Mesenteric fat pad (tissue), 1 donor: ENCODE data around the gene LSS. TPM values are rescaled to one million over a fixed set of nuclear protein-coding genes. Genes with fewer than 3 reads are reported as not detected.
"Not testable (repeated sequence)": the region's sequence is repeated elsewhere in the genome, so short reads cannot be mapped to it uniquely, and the experiment has no call there.

Experiments used
- DNase-seq: peaks from one replicate; pipeline ENCODE4 v3.0.0-alpha.2; 2020; ENCODE audit warnings: low spot score
- total RNA-seq: library from RNA; stranded (reverse); fragmentation: NEBNext Ultra II Directional; extraction: Animal tissue kit (Norgen Biotek cat#: 25700); gene quantifications from one replicate; pipeline ENCODE4 v1.2.1, GENCODE V29; 2021
- donor health status: DM: yes; HTN: yes; CAD: no.

LSS gene
- total RNA-seq, 1 donor from 2014 or later = 81.3 TPM

DNA sequence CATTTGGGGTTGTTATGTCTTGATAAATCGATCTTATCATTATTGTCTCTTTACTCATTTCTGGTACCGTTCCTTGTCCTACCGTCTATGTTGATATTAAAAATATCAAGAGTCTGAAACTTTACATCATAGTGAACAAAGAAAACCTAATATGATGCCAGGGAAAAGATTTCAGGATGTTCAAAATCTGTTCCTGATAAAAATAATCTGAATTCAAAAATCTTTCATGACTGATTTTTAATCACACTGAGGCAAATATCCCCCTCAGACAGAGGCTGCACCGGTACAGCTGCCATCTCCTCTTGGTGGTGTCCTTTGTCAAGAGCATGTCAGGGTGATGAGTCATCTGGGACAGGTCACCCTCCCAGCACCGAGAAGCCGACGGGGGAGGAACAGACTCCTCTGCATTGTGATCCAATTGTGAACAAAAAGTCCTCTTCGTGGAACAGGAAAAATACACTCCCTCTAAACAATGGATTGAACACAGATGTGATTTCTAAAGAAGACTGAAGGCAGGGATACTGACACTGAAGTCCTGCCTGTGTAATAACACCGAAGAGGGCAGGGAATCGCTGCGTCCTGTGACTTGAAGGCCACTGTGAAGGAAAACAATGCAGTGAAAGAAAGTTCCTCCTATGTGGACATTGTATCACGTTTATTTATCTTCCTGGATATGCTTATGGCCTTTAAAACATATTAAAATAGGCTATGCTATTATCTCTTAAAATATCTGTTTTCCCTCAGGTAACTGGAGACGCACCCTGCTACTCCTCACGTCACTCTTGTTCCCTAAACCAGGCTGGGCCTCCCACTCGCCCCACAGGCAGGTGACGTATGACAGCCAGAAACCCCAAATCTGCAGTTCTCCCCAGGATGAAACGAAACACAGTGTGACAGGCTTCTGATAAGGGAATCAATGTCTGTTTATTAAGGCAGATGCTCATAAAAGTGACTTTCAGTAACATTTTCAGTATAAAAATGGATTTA is 40.1 kb downstream of the LSS start:
- DNase-seq = no peak

DNA sequence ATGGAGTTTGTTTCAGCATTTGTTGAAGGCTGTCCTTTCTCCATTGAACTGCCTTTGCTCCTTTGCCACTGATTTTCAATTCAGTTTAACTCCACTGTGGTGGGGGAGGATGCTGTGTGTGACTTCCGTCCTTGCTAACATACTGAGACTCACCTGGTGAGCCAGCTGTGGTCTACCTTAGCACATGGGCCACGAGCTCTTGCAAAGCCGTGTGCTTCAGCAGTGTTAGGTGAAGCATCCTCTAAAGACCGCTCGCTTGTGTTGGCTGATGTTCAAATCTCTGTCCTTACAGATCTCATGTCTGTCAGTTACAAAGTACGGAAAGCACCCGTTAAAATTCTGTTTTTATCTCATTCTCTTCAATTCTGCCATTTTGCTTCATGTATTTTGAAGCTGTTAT is 40.8 kb downstream of the LSS start:
- DNase-seq = no peak

DNA sequence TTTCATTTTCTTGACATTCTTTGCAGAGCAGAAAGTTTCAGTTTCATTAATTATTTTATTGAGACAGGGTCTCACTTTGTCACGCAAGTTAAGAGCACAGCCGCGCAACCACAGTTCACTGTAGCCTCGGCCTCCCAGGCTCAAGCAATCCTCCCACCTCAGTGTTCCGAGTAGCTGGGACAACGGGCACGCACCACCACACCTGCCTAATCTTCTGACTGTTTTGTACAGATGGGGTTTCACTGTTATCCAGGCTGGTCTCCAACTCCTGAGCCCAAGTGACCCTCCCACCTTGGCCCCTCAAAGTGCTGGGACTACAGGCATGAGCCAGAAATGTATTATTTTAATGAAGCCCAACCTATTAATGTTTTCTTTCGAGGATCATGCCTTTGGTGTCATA is 41.3 kb downstream of the LSS start:
- DNase-seq = no peak

DNA sequence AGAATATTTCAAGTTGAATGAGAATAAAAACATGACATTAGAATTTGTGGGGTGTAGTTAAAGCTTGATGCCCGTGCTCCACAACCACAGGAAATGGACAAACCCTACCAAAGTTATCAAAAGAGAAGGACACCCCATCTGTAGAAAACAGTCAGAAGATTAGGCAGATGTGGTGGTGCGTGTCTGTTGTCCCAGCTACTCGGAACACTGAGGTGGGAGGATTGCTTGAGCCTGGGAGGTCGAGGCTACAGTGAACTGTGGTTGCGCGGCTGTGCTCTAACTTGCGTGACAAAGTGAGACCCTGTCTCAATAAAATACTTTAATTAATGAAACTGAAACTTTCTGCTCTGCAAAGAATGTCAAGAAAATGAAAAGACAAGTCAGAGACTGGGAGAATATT is 42.9 kb downstream of the LSS start:
- no peak for DNase-seq

DNA sequence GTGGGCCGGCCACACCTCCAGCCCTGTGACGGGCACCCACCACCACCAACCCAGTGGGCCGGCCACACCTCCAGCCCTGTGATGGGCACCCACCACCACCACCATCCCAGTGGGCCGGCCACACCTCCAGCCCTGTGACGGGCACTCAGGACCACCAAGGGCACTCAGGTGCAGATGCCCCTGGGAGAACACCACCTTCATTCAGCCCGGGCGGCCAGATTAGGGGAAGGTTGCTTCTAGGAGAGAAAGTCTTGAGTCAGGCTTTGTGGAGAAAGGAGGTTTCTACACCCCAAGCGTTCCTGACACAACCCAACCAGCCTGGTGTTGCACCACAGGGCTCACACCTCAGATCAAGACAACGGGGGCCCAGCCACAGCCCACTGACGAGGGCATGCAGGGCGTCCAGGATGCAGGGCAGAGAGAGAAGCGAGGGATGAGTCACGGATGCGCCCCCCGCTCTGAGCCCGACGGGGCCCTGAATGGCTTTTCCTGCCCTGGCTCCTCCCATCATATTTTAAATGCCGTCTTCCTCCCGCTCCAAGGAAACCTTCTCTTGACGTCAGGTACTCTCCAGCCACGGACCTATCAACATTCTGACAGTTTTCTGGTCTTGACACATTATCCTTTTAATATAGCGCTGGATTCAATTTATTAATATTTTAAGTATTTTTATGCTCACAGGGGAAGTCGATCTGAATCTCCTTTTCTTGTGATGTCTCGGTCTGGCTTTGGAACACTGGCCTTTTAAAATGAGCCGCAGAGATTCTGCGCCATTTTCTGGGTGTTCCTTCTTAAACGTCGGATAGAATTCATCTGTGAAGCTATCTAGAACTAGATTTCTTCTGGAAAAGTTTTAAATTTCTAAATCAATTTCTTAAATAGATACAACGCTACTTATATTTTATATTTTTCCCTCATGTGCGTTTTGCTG is 43.7 kb downstream of the LSS start:
- DNase-seq = peak; percentile 91

DNA sequence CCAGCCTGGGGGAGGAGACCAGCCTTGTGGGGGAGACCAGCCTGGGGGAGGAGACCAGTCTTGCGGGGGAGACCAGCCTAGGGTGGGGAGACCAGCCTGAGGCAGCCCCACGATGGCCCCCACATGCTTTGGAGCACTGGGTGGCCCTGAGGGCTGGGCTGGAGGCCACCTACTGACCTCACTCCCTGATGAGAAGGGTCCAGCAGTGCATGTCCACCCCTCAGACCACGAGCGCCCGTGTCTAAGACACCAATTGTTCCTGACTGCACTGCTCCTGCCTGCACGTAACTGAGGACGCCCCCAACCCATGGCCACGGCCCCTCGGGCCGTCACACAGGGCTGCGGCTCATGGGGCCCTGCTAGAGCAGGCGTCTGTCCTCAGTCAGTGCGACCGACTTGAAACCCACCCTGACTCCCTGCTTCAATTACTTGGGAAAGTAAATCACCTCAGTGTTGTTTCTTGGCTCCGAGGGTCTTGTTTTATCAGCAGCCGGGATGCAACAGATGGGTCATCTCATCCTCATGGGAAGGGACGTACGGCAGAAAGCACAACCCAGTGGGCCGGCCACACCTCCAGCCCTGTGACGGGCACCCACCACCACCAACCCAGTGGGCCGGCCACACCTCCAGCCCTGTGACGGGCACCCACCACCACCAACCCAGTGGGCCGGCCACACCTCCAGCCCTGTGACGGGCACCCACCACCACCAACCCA is 44.5 kb downstream of the LSS start, which contains the start of gene SPATC1L:
SPATC1L (minus strand) TSS at position 550 of the 715 bp plus-strand sequence. CDS start 1,643 bp downstream, outside the sequence.
- no peak for DNase-seq

DNA sequence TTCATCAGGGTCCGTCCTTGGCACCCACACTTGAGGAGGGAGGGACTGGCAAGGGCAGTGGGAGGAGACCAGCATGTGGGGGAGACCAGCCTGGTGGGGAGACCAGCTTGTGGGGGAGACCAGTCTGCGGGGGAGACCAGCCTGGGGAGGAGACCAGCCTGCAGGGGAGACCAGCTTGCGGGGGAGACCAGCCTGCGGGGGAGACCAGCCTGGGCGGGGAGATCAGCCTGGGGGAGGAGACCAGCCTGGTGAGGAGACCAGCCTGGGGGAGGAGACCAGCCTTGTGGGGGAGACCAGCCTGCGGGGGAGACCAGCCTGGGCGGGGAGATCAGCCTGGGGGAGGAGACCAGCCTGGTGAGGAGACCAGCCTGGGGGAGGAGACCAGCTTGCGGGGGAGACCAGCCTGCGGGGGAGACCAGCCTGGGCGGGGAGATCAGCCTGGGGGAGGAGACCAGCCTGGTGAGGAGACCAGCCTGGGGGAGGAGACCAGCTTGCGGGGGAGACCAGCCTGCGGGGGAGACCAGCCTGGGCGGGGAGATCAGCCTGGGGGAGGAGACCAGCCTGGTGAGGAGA is 45.2 kb downstream of the LSS start:
- DNase-seq = peak; percentile 89

DNA sequence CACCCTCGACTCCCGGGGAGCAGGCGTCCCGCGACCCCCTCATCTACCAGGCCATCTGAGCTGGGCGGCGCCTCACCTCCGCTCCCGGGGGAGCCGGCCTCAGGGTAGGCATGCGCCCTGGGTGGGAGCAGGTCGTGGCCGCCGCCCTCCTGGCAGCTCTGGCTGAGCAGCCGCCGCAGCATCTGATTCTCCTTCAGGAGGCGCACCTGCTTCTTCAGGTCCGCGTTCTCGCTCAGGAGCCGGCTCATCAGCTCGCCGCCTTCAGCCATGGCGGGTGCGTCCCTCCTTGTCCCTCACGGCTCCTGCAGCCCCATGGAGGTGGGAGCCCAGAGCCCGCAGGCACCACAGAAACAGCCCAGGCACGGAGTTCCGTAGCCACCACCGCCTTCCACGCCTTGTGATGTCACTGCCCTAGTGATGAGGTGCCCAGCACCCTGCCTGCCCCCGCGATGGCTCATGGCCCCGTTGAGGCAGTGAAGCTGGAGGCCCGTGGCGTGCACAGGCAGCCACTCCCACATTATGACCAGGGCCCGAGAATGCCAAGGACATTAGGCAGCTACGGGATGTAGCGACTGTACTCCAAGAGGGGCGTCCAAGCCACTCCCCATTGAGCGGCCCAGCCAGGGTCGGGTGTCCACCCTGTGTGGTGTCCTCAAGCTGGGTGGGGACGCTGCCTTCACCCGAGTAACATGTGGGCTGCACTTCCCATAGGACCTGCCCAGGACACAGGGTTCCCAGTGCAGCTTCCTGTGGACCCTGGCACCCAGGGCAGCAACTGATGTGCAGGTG is 45.8 kb downstream of the LSS start:
- no peak for DNase-seq

DNA sequence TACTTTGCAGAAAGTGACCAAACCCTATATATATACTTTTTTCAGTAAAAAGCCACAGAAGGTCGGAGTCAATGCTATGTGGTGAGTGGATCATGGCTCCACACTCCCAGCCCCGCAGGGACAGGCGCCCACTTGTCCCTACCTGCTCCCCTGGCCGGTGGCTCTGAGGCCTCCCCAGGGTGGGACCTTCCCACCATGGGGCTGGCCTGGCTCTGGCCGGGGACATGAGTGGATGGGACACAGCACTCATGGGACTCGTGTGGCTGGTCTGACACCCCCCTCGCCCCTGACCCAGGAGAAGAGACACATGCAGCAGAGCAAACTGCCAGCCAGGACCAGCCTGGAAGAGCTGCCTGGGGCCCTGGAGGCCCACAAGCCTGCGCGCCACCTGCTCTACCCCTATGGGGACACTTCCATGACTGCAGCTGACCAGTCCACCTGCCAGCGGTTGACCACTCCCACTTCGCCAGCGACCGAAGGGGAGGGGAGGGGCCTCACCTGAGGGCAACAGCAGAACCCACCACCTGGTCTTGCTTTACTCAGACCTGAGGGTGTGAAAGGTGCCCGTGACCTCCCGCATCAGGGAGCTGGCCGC is 46.5 kb downstream of the LSS start:
- no peak for DNase-seq

DNA sequence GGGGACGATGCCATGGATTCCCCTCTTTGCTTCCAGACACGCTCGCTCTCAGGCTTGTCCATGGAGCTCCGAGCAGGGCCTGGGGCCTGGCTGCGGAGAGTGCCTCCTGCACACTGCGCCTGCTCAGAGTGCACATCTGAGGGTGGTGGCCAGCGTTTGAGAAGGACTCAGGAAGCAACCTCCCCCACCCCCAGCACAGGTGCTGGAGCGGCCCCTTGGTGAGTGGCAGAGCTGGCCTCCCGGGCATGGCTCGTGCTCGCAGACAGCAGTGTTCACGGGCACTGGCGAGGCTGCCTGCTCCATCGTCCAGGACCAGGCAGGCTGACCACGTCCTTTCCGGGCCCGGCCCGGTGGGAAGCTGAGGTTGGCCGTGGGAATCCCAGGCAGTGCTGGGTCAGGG is 47.1 kb downstream of the LSS start:
- DNase-seq = no peak

DNA sequence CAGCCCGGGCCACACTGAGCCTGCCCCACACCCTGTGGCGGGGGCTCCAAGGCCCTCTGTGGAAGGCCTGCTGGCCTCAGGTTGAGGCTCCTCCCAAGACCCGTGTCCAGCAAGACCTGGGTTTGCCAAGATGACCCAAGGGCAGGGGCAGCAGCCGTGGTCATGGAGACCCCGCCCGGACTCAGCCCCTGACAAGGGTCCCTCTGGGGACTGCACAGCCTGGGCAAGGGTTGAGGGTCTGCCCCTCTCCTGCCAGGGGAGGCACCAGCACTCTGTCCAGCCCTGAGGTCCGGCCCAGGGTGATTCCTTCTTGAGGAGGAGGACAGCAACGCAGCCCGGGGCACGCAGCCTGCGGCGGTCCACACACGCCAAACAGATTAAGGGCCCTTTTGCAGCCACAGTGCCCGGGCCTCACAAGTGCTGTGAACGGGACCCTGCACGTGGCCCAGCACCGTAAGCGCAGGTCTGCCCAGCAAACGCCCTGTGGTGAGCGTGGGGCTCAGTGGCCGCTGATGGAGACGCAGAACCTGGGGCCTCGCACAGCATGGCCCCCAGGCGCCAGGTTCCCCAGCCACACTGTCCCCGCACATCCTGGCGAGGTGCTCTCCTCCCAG is 47.7 kb downstream of the LSS start:
- no peak for DNase-seq

DNA sequence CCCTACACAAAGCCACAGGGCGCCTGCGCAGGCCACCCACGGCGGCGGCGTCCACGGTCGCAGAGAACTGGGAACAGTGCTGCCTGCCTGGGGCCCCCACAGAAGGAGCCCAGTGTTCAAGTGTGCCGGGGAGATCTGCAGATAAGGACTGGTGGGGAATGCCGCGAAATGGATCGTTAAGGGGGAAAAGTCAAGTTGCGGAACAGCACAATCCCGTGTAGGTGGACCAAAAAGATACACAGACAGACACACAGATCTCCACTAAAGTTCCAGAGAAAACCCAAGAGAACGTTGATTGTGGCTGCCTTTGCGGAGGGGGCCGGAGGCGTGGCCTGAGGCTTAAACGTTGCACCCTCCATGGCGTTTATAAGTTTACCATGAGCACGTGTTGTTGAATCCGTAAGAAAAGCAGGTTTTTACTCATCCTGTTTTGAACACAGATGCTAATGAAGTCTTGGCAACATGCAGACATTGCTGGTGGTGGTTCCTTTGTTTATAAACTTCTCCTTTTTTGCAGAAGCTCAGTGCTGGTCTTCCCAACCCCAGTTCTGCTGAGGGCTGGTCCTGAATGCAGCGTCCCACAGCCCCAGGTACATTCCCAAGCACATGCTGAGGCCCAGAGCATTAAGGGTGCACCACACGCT is 48.4 kb downstream of the LSS start:
- no peak for DNase-seq

DNA sequence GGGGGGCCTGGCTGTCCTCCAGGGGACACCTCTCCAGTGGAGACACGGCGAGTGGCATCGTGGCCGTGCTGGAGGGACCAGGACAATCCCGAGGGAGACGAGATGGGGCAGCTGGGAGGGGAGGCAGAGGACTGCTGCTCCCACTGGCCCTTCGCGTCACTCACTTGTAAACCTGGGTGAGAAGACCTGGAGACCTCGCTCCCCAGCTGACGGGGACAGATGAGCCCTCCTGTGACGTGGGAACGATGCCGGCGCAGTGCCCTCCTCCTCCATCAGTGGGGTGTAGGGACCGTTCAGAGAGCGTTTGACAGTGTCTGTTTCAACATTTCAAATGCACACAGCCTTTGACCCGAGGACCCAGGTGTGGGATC is 48.9 kb downstream of the LSS start:
- no peak for DNase-seq

DNA sequence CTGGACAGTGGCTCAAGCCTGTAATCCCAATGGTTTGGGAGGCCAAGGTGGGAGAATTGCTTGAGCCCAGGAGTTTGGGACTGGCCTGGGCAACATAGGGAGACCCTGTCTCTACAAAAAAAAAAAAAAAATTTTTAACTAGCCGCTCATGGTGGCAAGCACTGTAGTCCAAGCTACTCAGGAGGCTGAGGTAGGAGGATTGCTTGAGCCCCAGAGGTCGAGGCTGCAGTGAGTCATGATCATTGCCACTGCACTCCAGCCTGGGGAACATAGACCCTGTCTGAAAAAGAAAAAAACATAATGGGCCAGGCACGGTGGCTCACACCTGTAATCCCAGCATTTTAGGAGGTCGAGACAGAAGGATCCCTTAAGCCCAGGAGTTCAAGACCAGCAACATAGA is 49.6 kb downstream of the LSS start:
- no peak for DNase-seq

DNA sequence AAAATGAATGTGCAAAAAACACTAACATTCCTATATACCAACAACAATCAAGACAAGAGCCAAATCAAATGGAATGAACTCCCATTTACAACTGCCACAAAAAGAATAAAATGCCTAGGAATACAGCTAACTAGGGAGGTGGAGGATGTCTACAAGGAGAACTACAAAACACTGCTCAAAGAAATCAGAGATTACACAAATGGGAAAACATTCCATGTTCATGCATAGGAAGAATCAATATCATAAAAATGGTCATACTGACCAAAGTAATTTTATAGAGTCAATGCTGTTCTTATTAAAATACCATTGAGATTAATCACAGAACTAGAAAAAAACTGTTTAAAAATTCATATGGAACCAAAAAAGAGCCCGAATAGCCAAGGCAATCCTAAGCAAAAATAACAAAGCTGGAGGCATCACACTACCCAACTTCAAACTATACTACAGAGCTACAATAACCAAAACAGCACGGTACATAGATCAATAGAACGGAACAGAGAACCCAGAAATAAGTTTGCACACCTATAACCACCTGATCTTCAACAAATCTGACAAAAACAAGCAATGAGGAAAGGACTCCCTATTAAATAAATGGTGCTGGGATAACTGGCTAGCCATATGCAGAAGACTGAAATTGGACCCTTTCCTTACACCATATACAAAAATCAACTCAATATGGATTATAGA is 52.0 kb downstream of the LSS start:
- not testable (repeated sequence) for DNase-seq

DNA sequence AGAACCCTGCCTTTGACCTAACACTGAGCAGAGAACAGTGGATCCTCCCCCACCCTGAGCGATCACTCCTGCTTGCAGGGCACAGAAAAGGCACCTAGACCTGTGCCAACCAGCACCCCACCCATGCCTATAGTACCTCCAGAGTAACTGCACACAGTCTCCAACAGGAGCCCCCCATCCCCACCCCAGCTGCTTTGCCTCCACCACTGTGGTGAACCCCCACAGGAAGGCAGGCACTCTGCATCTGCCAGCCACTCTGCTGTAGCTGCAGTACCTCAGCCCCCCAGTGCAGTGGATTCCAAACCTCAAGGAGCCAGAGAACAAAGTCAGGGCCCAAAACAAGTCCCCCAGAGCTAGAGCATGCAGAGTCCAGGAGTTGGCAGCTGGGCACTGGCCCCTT is 55.0 kb downstream of the LSS start:
- DNase-seq = peak; percentile 51

DNA sequence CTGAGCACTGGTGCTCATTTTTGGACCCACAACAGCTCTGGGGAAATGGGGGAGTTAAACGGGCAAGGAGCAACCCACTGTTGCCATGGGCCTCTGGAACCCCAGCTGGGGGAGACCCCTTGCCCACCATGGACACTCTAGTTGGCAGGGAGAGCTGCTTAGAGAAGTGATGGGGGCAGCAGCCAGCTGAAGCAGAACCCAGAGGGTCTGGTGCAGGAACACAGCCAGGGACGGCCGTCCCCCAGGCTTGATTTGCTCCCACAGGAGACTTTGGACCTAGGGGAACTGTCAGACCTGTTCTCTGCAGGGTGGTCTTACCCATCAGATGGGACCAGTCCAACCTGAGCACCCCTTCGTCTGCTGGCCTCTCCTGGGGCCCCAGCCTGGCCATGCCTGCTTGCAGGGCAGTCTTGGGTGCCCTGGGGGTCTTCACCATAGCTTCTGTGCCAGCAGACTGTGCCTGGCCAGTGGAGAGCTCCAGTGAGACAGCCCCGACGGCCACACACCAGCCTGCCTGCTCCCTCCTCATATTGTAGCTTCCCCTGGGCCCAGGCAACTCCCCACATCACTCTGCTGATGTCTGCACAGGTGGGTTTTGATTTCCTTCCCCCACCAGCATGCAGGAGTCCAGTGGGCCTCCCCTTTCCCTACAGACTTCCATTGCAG is 55.6 kb downstream of the LSS start:
- DNase-seq = peak; percentile 59
